C4-2B (cell line): Measurements from ENCODE around the gene TUBGCP3.

Source experiments
- CTCF ChIP-seq: fragments of 450-650 bp; conservative IDR thresholded peaks from 2 replicates; pipeline ENCODE4 v1.5.1; 2017; ENCODE audit warnings: mild to moderate bottlenecking
- ZFX ChIP-seq: fragments of 450-650 bp; IDR thresholded peaks from 2 replicates; pipeline ENCODE4 v1.6.1; 2017

GRCh38 chr13:112623051-112623711, 35.2 kb upstream of the TUBGCP3 start:
- no peak for TF ChIP-seq CTCF
- no peak for TF ChIP-seq ZFX
